Panc1 (cell line): ENCODE results near the gene MYH7.

ENCODE experiments used
- CTCF ChIP-seq: fragments of 450-650 bp; IDR thresholded peaks from 2 replicates; pipeline ENCODE4 v1.5.1; 2017; ENCODE audit warnings: mild to moderate bottlenecking
- POLR2AphosphoS5 ChIP-seq: IDR thresholded peaks from 2 replicates; pipeline ENCODE4 v1.6.1; 2012; ENCODE audit warnings: mild to moderate bottlenecking, low read depth, low read length, moderate library complexity
- REST ChIP-seq, 2 experiments: IDR thresholded peaks; 2 replicates each; pipeline ENCODE4 v1.6.1; 2011 to 2012; ENCODE audit warnings: low read depth in 2 of 2, control low read depth in 1 of 2, low read length in 1 of 2, mild to moderate bottlenecking in 1 of 2, moderate library complexity in 1 of 2; ENCODE audit not compliant: insufficient read depth in 1 of 2

- no peak for TF ChIP-seq CTCF
- no peak for TF ChIP-seq POLR2AphosphoS5
- TF ChIP-seq REST (IDR thresholded peaks at IDR 0.05; ENCODE audit: insufficient read depth in 1 of 2, low read depth in 2 of 2, low read length in 1 of 2) = no peak
Observed at GRCh38 chr14:23457587-23458445, 22.4 kb upstream of the MYH7 start.
